HG03103 (cell line): Measurements from ENCODE around the gene JPH4.

Source experiments
- ATAC-seq: cut with Tn5 transposase; IDR thresholded peaks from one replicate; pipeline ENCODE4 v1.9.1; 2021; ENCODE audit warnings: low read depth; ENCODE audit not compliant: unreplicated experiment

Gene JPH4

DNA sequence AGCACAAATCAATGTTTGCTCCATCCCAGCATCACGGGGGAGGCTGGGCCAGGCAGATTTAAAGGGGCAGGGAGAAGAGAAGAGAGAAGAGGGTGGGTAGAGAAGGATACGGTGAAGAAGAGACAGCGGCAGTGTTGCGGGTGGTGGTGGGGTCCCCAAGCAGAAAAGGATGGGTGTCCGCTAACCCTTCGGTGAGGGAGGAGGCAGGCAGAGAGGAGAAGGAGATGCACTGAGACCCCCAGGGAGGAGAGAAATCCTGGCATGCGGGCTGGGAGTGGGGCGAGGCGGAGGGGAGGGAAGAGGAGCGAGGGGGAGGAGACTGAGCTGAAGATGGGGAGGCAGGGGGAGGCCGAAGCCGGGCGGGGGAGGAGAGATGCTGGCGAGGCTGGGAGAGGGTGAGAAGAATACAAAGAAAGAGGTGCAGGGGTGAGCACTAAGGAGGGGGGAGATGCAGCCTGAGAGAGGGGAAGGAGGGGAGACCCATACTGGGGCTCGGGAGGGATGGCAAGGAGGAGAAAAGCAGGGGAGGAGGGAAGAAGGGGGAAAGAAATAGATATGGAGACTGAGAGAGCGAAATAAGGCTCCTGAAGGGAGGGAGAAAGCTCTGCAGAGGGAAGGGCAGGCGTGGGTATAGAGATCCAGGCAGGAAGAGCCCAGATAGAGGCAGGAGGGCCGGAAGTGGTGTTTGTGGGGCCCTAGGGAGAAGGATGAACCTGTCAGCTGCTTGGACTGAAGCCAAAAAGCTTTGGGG lies at the start of gene JPH4:
JPH4 (minus strand) TSS at position 231 of the 751 bp plus-strand sequence. CDS start 1,337 bp downstream, outside the sequence.
- ATAC-seq: no peak

DNA sequence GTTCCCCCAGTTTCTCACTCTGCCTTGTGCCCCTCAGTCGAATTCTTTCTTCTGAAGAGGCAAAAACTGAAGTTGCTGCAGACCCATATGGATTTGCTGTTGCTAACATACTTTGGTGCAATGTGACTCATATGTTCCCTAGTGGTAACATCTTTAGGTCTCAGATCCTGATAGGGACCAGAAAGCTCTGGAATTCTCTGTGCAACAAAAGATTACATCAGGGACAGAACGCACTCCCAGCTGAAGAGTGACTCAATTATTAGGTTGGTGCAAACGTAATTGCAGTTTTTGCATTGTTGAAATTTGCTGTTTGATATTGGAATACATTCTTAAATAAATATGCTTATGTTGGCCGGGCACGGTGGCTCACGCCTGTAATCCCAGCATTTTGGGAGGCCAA lies 49.4 kb upstream of the JPH4 start:
- ATAC-seq: no peak

- no peak for ATAC-seq
Measured at GRCh38 chr14:23626946-23627345, 48.4 kb upstream of the JPH4 start.

- no peak for ATAC-seq
Measured at GRCh38 chr14:23624830-23625404, 46.3 kb upstream of the JPH4 start.

GRCh38 chr14:23623962-23624361 lies 45.4 kb upstream of the JPH4 start:
- no peak for ATAC-seq

DNA sequence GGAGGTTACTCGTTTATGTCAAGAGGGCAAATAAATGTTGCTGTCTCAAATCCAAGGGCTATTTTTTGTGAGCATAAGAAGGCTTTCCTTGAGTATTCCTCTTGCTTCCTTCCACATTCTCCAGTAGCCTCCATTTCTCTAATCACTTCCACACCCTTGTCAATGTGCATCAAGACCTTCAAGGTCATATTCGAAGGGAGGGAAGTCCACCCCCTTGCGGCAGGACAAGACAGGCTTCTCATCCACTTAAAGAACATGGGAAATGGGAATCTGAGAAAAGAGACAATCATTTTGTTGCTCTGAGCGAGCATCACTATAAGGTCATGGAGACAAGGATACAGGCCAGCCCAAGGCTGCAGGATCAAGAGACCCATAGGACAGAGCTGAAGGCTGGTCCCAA lies 44.4 kb upstream of the JPH4 start:
- no peak for ATAC-seq

GRCh38 chr14:23621932-23622730 lies 43.5 kb upstream of the JPH4 start:
- ATAC-seq: no peak

DNA sequence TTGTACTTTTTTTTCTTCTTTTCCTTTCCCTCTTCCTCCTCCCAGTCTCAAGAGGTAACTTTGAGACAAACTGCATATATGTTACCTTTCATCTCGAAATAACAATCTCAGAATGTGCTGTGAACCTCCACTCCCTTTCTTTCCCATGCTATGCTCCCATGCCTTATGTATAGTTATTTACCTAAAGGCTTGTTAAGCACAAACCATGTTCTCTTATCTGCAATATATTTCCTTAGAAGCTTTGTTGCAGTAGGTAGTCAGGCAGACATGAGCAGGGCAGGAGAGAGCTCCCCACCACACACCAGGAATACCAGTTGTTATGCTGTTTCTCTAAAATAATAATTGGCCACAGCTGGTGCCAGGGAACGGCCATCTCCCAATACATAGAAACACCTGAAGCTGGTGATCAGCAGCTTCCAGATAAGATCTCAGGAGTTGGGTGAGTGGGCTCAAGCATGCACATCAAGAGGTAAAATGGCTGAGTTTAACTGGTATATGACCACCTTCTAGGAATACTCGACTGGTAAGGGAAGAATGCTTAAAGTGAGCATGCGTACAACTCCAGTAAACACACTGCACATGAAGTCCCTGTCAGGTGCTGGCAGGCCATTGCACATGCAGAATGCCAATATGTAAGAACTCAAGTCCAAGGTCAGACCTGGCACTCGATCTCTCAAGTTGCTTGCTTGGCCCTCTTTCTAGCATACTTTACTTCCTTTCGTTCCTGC lies 42.8 kb upstream of the JPH4 start:
- no peak for ATAC-seq

- ATAC-seq: no peak
Measured at GRCh38 chr14:23620177-23620702, 41.6 kb upstream of the JPH4 start.

GRCh38 chr14:23618415-23618988 lies 39.9 kb upstream of the JPH4 start:
- ATAC-seq: no peak

DNA sequence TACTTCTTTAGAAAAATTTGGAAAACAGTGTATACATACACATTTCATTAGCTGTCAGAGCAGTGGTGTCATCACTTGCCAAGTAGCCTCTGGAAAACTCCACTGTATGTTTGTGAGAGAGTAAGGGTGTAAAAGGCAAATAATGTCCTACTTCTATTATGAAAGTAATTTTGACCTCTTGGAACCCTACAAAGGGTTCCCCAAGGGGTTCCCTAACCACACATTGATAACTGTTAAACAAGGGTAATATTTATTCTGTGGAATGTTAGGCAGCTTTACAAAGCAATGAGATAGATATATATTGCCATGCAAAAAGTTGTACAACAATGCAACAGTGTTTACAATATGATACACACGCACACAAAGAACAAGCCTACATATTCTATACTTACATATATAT lies 38.9 kb upstream of the JPH4 start:
- ATAC-seq: no peak

DNA sequence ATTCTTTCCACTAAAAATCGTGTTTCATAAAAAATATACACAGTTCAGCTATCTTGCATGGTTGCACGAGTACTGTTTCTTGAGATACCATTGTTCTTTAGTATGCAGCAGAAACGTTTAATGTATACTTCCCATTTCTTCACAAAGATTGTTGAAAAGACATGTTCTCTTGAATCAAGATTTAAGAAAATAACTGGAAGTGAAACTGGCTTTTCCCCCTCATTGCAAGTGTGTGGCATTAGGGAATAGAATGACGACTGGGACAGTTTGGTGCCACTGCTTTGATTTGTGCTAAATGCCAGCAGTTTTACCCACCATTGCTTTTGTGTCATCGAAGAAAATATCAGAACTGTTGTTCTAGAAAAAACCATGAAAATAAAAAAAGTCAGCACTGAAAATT lies 37.3 kb upstream of the JPH4 start:
- ATAC-seq: no peak

- ATAC-seq: no peak
Measured at GRCh38 chr14:23614395-23614828, 35.8 kb upstream of the JPH4 start.

DNA sequence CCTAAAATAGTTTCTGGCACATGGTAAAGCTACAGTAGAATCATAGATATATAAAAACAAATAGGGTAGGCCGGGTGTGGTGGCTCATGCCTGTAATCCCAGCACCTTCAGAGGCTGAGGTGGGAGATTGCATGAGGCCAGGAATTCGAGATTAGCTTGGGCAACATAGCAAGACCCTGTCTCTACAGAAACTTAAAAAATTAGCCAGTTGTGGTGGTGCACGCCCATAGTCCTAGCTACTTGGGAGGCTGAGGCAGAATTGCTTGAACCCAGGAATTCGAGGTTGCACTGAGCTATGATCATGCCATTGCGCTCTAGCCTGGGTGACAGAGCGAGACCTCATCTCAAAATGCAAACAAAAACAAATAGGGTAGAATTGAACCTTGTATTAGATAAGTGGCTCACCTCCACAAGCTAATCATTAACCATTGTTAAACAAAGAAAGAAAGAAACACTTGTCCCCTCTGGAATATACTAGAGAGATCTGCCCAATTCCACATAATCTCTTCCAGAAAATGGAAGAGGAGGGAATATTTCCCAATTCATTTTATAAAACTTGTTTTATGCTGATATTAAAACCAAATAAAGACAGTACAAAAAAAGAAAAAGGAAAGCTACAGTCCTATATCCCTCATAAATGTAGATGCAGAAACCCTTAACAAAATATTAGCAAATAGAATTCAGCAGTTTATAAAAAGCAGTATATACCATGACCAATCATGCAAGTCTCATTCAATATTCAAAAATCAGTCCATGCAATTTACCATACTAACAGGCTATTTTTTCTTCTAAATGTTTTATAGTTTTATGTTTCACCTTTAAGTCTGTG lies 34.9 kb upstream of the JPH4 start:
- ATAC-seq: no peak

DNA sequence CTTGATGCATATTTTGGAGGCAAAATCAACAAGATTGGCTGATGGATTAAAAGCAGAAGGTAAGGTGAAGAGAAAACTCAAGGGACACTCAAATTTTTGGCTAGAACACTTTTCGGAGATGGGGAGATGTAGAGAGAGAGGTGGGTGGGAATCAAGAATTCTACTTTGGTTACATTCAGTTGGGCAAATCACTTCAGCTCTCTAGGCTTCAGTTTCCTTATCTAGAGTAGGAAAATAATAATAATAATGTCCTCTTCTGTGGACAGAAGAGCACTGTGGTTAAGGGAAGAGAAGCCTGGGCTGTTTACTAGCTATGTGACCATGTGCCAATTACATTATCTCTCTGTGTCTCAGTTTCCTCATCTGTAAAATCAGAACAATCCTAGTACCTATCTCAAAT lies 34.2 kb upstream of the JPH4 start:
- ATAC-seq: no peak

GRCh38 chr14:23612354-23612732 lies 33.8 kb upstream of the JPH4 start:
- ATAC-seq: no peak

- ATAC-seq: no peak
Measured at GRCh38 chr14:23610815-23611289, 32.3 kb upstream of the JPH4 start.

DNA sequence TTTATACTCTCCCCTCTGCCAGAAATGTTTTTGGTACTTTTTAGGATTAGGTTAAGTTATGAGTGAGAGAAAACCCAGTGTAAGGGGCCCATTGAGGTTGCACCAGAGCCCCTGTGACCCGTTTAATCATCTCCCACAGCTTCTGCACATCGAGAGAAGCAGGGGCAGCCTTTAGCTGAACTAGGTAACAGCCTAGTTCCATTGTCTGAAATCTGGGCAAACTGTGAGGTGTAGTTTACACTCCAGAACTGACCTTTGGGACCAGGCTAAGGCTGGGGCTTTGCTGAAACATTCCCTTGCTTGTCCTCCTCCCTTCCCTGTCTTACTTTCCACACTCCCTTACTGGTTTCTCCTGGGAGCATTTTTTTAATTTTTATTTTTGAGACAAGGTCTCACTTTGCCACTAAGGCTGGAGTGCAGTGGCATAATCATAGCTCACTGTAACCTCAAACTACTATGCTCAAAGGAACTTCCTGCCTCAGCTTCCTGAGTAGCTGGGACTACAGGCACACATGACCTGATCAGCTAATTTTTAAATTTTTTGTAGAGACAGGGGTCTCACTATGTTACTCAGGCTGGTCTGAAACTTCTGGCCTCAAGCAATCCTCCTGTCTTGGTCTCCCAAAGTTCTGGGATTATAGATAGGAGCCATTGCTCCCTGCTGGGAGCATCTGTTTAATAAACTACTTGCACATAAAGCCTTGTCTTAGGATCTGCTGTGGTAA lies 31.7 kb upstream of the JPH4 start:
- ATAC-seq: no peak
